A549 (cell line): ENCODE data around the gene TMEM30A.

ENCODE experiments used
- CBX2 ChIP-seq: fragments of 200-600 bp; sonication (generic); IDR thresholded peaks from 2 replicates; pipeline ENCODE4 v1.6.1; 2016; ENCODE audit warnings: low read depth, mild to moderate bottlenecking, borderline replicate concordance
- CEBPB ChIP-seq, 2 experiments: fragments of >200 bp in 1 of 2; sonication (Bioruptor Twin) in 1 of 2; formaldehyde crosslinking in 1 of 2; IDR thresholded peaks; 2 replicates each; pipeline ENCODE4 v1.6.1; 2012 to 2016
- CHD2 ChIP-seq: fragments of 150-350 bp; IDR thresholded peaks from 2 replicates; pipeline ENCODE4 v1.6.1; 2014; ENCODE audit warnings: low read length; ENCODE audit not compliant: partially characterized antibody
- CTCF ChIP-seq: fragments of >200 bp; sonication (Bioruptor Twin); formaldehyde crosslinking; IDR thresholded peaks from 3 replicates; pipeline ENCODE4 v1.5.1; 2016
- GATA3 ChIP-seq: IDR thresholded peaks from 2 replicates; pipeline ENCODE4 v1.6.1; 2012; ENCODE audit warnings: borderline replicate concordance
- JUN ChIP-seq, 2 experiments: fragments of >200 bp; sonication (Bioruptor Twin); formaldehyde crosslinking; IDR thresholded peaks; 2 replicates in 1 of 2; 3 replicates in 1 of 2; pipeline ENCODE4 v1.6.1; 2016 to 2017
- MYC ChIP-seq: IDR thresholded peaks from 2 replicates; pipeline ENCODE4 v1.6.1; 2012; ENCODE audit warnings: mild to moderate bottlenecking, inconsistent platforms, low read length, improper control_type of control experiment, borderline replicate concordance
- RCOR1 ChIP-seq: fragments of 150-350 bp; IDR thresholded peaks from 2 replicates; pipeline ENCODE4 v1.6.1; 2014; ENCODE audit warnings: antibody characterized with exemption, low read length, low read depth
- ZFP36 ChIP-seq: fragments of 450-650 bp; IDR thresholded peaks from 2 replicates; pipeline ENCODE4 v1.6.1; 2014; ENCODE audit warnings: borderline replicate concordance; ENCODE audit not compliant: partially characterized antibody

- TF ChIP-seq CTCF (no peak), ZFP36 (no peak), RCOR1 (no peak), CEBPB (IDR thresholded peaks at IDR 0.05) (no peak), MYC (no peak), CBX2 (no peak), GATA3 (no peak), CHD2 (no peak), JUN (IDR thresholded peaks at IDR 0.05) (no peak)
Measured at GRCh38 chr6:75282706-75283105, 1.9 kb downstream of the TMEM30A start.
